GM15510 (cell line): ENCODE data around the gene ARL4C.

Experiments used
- POLR2A ChIP-seq: IDR thresholded peaks from 3 replicates; pipeline ENCODE4 v1.6.1; 2011; ENCODE audit warnings: borderline replicate concordance; ENCODE audit not compliant: insufficient read length; ENCODE audit errors: extremely low read depth

ARL4C gene

DNA sequence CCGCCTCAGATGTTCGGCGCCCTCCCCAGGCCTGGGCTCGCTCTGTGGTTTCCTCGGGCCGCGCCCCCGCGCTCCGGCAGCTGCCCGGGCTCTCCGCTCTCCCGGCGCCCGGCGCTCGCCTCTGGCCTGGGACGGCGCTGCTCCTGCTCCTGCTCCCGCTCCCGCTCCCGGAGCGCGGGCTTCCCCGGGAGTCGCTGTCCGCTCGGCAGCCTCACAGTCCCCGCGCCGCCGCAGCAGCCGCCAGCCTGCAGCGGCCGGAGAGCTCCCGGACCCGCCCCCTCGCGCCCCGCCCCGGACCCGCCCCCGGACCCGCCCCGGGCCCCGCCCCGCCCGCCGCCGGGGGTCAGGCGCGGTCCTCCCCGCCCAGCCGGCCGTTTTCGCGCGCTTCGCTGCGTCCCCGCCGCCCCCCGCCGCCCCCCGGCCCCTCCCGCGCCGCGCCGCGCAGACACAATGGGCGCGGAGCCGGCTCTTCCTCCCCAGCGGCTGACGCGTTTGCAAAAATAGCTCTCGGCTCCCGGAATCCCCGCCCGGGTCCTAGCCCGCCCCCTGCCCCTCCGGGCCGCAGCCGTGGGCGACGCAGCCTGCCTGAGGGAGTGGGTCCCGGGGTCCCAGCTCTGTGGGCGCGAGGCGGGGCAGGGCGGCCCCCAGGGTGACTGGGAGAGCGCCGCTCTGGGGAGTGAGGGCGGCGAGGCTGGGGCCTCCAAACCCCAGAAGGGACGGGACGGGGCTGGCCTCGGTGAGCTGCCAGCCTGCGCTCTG lies at the start of gene ARL4C:
ARL4C (minus strand) TSS at position 247 of the 759 bp plus-strand sequence. CDS start 495 bp downstream, outside the sequence.
- peak; percentile 43 for TF ChIP-seq POLR2A

DNA sequence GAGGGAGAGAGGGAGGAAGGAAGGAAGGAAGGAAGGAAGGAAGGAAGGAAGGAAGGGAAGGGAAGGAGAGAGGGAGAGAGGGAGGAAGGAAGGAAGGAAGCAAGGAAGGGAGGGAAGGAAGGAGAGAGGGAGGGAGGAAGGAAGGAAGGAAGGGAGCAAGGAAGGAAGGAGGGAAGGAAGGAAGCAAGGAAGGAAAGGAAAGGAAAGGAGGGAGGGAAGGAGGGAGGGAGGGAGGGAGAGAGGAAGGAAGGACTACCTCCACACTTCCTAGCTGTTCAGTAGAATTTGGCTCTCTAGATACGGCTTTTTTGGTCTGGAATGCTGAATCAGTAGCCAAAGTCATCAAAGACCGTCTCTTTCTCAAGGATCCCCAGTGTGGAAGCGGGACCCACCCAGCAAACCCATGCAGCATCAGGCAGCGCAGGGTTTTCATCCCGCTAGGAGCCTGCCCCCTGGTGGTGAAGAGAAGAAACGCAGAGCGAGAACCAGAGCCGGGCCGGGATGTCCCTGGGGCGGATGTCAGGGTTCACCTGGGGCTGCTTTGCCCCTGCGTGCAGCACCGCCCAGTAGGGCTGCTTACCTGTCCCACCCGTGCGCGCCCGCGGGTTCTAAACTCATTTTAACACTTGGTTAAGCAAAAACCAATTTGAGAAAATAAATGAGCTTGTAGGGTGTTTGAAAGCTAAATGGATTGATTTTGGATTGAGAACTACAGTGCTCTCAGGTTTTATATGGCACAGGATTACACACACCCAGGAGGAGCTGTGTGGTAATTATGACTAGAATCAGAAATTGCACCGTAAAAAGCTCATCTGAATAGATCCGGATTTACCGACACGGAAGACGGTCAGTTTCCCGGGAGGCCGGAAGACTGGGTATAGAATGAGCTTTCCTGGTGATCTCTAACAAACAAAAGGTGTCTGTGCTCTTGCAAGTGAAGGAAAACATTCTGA lies 48.1 kb upstream of the ARL4C start:
- TF ChIP-seq POLR2A, result no peak

- TF ChIP-seq POLR2A, result no peak
Measured at GRCh38 chr2:234542742-234543141, 45.9 kb upstream of the ARL4C start.

DNA sequence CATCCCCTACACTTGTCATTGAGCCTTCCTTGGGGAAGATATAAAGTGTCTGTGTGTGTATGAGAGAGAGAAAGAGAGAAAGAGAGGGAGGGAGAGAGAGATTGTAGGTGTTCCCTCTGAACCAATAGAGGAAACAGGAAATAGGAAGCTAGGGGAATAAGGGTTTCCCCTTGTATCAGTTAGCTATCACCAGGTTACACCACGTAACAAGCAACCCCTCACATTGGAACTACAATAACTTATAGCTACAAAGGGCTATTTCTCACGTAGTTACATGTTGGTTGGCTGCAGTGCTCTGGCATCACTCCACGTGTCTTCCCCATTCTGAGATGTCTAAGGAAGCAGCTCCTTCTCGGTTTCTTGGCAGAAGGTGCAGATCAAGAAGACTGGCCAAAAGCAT lies 41.0 kb upstream of the ARL4C start:
- TF ChIP-seq POLR2A, result no peak

DNA sequence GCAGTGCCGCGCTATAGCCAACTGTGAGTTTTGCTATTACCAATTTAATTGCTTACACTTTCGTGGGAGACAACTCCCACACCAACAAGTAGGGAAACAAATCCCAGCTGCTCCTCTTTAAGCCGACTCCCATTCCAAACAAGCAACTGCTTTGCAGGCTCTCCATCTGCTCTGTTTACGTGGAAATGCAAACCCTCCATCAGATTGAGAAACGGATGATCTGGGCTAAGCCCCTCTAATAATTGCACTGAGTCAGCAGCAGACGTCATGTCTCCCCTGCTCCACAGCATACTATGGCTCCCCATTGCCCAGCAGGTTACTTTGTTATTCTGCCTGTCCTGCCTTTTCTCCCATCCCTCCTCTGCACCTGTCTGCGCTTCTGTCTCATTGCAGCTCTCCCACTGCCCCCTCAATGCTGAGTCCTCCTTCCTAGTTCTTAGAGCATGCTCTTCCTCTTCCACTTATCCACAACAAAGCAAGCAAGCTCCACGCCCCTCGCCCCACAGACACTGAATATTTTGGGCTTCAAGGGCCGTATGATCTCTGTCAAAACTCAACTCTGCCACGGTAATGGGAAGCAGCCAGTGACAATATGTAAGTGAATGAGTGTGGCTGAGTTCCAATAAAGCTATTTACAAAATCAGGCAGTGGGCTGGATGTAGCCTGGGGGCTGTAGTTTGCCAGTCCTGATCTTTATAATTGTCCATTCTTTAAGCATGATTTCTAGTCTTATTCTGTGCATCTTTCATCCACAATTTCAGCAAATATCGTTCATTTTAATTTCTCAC lies 39.5 kb upstream of the ARL4C start:
- no peak for TF ChIP-seq POLR2A

DNA sequence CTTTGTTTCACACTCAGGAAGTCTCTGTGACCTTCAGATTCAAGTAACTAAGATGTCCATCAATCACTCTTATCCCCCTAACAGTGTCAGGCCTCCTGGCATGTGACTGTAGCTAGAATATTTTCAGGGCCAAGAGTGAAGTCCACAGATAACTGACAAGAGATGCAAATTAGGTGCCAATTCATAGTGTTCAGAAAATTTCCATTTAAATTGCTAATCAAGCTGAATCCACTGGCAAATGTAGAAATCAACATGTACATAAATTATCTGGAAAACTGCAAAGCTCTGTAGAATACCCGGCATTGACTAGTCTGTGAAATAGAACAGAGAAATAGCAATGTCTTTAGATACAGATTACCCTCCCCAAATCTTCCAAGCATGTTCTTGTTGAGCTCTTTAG lies 38.6 kb upstream of the ARL4C start:
- TF ChIP-seq POLR2A, result no peak

DNA sequence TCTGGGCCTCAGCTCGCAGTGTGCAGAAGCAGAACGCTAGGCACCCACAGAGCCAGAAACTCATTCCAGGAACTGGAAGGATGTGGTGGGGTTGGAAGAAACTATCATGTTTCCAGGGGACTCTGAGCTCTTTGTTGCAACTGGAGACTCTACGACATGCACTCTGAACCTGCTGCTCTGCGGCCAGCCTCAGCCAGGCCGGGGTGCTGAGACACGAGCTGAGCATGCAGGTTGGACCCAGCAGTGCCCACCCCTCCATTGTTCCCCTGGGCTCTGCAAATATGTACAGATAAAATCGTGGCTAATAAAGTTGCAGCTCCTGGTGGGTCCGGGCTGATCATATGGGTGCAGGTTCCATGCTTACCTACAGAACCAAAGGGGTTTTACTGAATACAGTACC lies 37.6 kb upstream of the ARL4C start:
- no peak for TF ChIP-seq POLR2A

GRCh38 chr2:234533626-234534025 lies 36.7 kb upstream of the ARL4C start:
- no peak for TF ChIP-seq POLR2A

GRCh38 chr2:234528410-234529148 lies 31.7 kb upstream of the ARL4C start:
- TF ChIP-seq POLR2A, result no peak

DNA sequence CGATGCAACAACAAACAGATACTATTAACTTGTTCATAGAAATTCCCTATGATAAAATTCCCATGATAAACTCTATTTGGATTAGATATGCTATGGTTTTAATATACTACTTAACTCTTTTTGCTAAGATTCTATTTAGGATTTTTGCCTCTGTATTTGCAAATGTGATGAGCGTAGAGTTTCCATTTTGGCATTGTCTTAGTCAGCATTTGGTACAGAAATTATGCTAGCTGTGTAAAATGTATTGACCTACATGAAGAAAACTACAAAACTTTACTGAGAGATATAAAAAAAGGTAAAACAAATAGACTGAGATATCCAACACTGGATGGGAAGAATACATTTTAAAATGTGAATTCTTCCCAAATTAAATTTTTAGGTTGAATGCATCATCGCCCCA lies 29.8 kb upstream of the ARL4C start:
- TF ChIP-seq POLR2A, result no peak

DNA sequence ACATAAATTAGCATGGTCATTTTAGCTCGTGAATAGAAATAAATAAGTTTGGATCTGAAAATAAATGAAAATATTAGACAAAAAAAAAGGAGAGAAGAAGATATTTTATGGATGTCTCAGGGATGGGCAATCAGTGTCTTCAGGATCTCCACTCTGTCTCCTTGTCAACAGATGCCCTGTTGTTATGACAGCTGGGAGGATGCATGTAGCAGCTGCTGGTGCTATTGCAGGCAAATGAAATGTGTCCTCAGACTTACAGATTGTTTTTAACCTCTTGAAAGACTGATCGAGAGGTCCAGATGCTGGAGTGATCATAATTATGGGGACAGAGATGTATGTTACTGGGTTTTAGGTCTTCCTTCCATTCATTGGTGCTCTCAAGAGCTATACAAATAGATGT lies 24.7 kb upstream of the ARL4C start:
- TF ChIP-seq POLR2A, result no peak

GRCh38 chr2:234518986-234519642 lies 22.2 kb upstream of the ARL4C start:
- no peak for TF ChIP-seq POLR2A

DNA sequence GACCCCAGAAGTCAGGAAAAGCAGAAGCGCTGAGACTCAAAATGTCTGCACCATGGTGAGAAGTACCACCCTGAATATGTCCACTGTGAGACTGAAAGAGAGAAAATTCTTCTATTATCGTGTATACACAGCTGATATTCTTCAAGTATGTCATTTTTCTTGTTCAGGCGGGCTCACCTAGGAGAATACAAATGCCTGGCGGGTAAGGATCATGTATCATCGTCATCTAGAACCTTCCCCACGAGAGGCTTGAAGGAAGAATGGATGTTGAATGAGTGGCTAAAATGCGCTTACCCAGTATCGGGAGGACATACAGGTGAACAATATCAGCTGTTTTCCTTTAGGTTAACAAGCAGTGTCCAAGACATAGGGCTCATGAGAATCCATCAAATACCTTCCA lies 21.1 kb upstream of the ARL4C start:
- TF ChIP-seq POLR2A, result no peak

- no peak for TF ChIP-seq POLR2A
Measured at GRCh38 chr2:234514873-234515638, 18.2 kb upstream of the ARL4C start.

DNA sequence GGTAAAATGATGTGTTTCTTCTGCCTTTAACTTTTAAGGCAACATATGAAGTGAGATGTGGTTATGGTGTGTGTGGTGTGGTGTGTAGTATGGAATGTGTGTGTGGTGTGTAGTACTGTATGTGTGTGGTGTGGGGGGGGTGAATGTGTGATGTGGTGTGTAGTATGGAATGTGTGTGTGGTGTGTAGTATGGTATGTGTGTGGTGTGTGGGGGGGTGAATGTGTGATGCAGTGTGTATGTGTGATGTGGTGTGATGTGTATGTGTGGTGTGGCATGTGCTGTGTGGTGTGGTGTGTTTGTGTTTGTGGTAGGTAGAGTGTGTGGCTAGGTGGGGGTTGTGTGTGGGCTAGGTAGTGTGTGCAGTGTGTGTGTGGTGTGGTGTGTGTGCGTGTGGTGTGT lies 17.2 kb upstream of the ARL4C start:
- TF ChIP-seq POLR2A, result no peak
